Ovary (tissue), 9 donors: ENCODE measurements around the gene COL4A5. TPM values are rescaled to one million over a fixed set of nuclear protein-coding genes. Genes with fewer than 3 reads are reported as not detected.

Source experiments
- DNase-seq, 5 donors: peaks; one replicate each; pipeline ENCODE4 v3.0.0-alpha.2; 2019 to 2020
- H3K27ac ChIP-seq, 2 donors: fragments of 200-600 bp; one replicate each; pipeline versions ENCODE4 v1.5.1 to v1.8.0; 2019 to 2022
- H3K27me3 ChIP-seq: fragments of 200-600 bp; one replicate; pipeline ENCODE4 v1.8.0; 2022
- H3K36me3 ChIP-seq: fragments of 200-600 bp; sonication (generic); one replicate; pipeline ENCODE4 v1.5.1; 2019
- H3K4me1 ChIP-seq: one replicate; pipeline ENCODE4 v1.8.1; 2013; ENCODE audit warnings: mild to moderate bottlenecking, moderate library complexity; ENCODE audit not compliant: insufficient read depth
- H3K4me3 ChIP-seq: fragments of 200-600 bp; sonication (generic); one replicate; pipeline ENCODE4 v1.5.1; 2017
- H3K9me3 ChIP-seq, 2 donors: fragments of 200-600 bp in 1 of 2; sonication (generic) in 1 of 2; one replicate each; pipeline versions ENCODE4 v1.5.1 to v1.8.1; 2013 to 2019; ENCODE audit warnings: mild to moderate bottlenecking in 1 of 2, moderate library complexity in 1 of 2
- CTCF ChIP-seq, 3 donors: fragments of 450-650 bp in 2 of 3; fragments of 200-600 bp in 1 of 3; IDR thresholded peaks; one replicate each; pipeline versions ENCODE4 v1.5.1 to v1.8.0; 2016 to 2022; ENCODE audit warnings: antibody characterized with exemption in 3 of 3, mild to moderate bottlenecking in 1 of 3
- EP300 ChIP-seq: sonication (generic); formaldehyde crosslinking; IDR thresholded peaks from one replicate; pipeline ENCODE4 v1.6.1; 2017; ENCODE audit warnings: antibody characterized with exemption
- POLR2A ChIP-seq: fragments of 450-650 bp; IDR thresholded peaks from one replicate; pipeline ENCODE4 v1.6.1; 2017; ENCODE audit warnings: antibody characterized with exemption, mild to moderate bottlenecking, moderate library complexity
- WGBS, 3 donors: extraction: QIAGEN DNeasy Blood & Tissue Kit in 1 of 3; methylation state at CpG; one replicate each; pipeline versions ENCODE4 v1.1.5 to v1.1.7; 2013 to 2017; 5-methylcytosine and 5-hydroxymethylcytosine counted together
- intact Hi-C, 4 donors: fragments of 100-400 bp; cut with DNase I; formaldehyde crosslinking; loops; one replicate each; pipeline versions ENCODE4 v1.11.0 to v1.15.1; 2022 to 2023
- polyA plus RNA-seq, 2 donors: library from polyadenylated mRNA; stranded (reverse); fragments of 200-250 nt in 1 of 2; fragments of 350-450 nt in 1 of 2; fragmentation: Illumina TruSeq in 1 of 2; extraction: RNeasy Lipid Tissue Mini Kit (QIAGEN cat#74804) in 1 of 2; gene quantifications; one replicate each; pipeline ENCODE4 v1.2.3, GENCODE V29; 2013 to 2014
- total RNA-seq, 7 donors: library from RNA; depleted of rRNA in 2 of 7; stranded (reverse); fragments of >200 nt in 2 of 7; fragmentation: NEBNext Ultra II Directional in 3 of 7; extraction: Animal tissue kit (Norgen Biotek cat#: 25700) in 3 of 7; gene quantifications; one replicate each; pipeline versions ENCODE4 v1.1.0 to v1.2.4, GENCODE V29; 2016 to 2023
- donor health status: DM: no; HTN: no; CAD: no; lungs with moderate emphysema.
- donor health status: DM: no; HTN: no; CAD: no.
- donor health status: Bipolar disorder and iron deficiency.
- donor health status: DM: yes; HTN: yes; CAD: no.
- donor health status: DM: no; HTN: no; CAD: no.
- donor health status: DM: yes; HTN: yes; CAD: no.

COL4A5 gene
- total and polyA plus RNA-seq, 9 donors, result 10.2 to 75.9 (median 45.3) TPM

- DNase-seq, result no peak
- Histone ChIP-seq H3K4me3 (no peak overlapping the region), H3K27me3 (no peaks in the 10 kb centered on the region), H3K4me1 (no peaks in the 10 kb centered on the region), H3K27ac (no peak overlapping the region), H3K36me3 (no peaks in the 10 kb centered on the region), H3K9me3 (no peaks in the 10 kb centered on the region)
- TF ChIP-seq POLR2A (no peak), CTCF (IDR thresholded peaks at IDR 0.05) (no peak), EP300 (no peak)
- intact Hi-C loops, result no loop called here
- WGBS, 3 donors, result 81 to 85% (median 84%) methylated on average over 2 of the region's 2 CpGs
Measured at GRCh38 chrX:108584617-108585211, 145.1 kb downstream of the COL4A5 start.

GRCh38 chrX:108590496-108590895 is 150.9 kb downstream of the COL4A5 start:
- Histone ChIP-seq H3K36me3 (no peaks in the 10 kb centered on the region), H3K27ac (no peak overlapping the region), H3K27me3 (no peaks in the 10 kb centered on the region), H3K9me3 (no peaks in the 10 kb centered on the region), H3K4me1 (no peaks in the 10 kb centered on the region), H3K4me3 (no peak overlapping the region)
- TF ChIP-seq EP300 (no peak), CTCF (IDR thresholded peaks at IDR 0.05) (no peak), POLR2A (no peak)
- intact Hi-C loops, result no loop called here
- 73 to 79% (median 76%) methylated on average over 3 of the region's 3 CpGs for WGBS, 3 donors
- DNase-seq, result no peak

- Histone ChIP-seq H3K4me3 (no peak overlapping the region), H3K4me1 (no peaks in the 10 kb centered on the region), H3K9me3 (no peaks in the 10 kb centered on the region), H3K27ac (no peak overlapping the region), H3K36me3 (no peaks in the 10 kb centered on the region), H3K27me3 (no peaks in the 10 kb centered on the region)
- intact Hi-C loops, result no loop called here
- no peak for DNase-seq
- TF ChIP-seq CTCF (IDR thresholded peaks at IDR 0.05), result no peak
- no peak for TF ChIP-seq POLR2A
- no peak for TF ChIP-seq EP300
- WGBS, 3 donors, result 73 to 82% (median 75%) methylated on average over 4 of the region's 4 CpGs
Measured at GRCh38 chrX:108601276-108601675, 161.6 kb downstream of the COL4A5 start.

- H3K4me3 ChIP-seq, result no peak overlapping the region
- H3K4me1 ChIP-seq, result no peaks in the 10 kb centered on the region
- no peaks in the 10 kb centered on the region for H3K9me3 ChIP-seq
- intact Hi-C loops, result no loop called here
- no peaks in the 10 kb centered on the region for H3K36me3 ChIP-seq
- 21 to 36% (median 27%) methylated on average over 2 of the region's 2 CpGs for WGBS, 3 donors
- no peak overlapping the region for H3K27ac ChIP-seq
- no peaks in the 10 kb centered on the region for H3K27me3 ChIP-seq
- TF ChIP-seq CTCF (IDR thresholded peaks at IDR 0.05) (no peak), POLR2A (no peak), EP300 (no peak)
- DNase-seq, result no peak
Measured at GRCh38 chrX:108610141-108610540, 170.5 kb downstream of the COL4A5 start.
